ENCODE data around the gene FCRLB.
"Not testable (repeated sequence)": the region's sequence is repeated elsewhere in the genome, so short reads cannot be mapped to it uniquely, and the experiment has no call there.

Gene FCRLB, protein sequence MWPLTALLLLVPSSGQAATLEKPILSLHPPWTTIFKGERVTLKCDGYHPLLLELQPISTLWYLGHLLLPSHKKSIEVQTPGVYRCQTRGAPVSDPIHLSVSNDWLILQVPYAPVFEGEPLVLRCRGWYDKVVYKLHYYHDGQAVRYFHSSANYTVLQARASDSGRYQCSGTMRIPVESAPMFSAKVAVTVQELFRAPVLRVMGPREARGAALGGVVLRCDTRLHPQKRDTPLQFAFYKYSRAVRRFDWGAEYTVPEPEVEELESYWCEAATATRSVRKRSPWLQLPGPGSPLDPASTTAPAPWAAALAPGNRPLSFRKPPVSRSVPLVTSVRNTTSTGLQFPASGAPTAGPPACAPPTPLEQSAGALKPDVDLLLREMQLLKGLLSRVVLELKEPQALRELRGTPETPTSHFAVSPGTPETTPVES

DNA sequence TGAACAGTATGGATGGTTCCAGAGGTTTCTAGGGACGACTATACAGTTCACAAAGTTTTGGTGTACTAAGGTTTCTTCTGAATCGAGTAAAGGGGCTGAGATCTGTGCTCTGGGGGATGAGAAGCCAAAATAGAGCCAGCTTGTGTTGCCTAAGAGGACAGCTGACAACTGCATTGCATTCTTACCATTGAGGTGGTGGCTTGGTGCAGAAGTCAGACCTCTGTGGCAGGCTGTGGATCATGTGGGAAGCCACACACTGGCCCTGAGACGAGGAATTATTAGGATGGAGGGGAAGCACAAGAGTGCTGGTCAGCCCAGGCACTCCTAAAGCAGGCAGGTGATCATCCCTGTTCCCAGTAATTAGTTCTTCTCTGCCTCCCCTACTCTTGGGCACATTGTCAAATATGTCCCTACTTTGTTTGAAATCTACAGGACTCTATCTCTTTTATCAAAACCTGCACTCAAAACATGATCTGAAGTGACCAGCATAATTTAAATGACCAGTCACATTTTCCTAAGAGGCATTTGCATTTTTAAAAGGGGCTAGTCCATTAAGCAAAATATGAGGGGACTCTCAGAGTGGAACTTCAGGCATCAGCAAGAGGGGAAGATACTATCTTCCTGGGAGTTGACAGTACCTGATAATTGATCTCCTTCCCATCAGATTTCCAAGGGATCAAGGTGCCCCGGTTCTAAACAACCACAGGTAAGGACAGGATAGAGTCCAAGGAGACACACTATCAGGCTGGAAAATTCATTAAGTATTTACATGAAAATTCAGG is at the start of gene FCRLB:
TSS of gene FCRLB (plus strand) at position 589 of the 782 bp plus-strand sequence. CDS start 1,129 bp downstream, outside the sequence.
- DNase-seq, result no peak

DNA sequence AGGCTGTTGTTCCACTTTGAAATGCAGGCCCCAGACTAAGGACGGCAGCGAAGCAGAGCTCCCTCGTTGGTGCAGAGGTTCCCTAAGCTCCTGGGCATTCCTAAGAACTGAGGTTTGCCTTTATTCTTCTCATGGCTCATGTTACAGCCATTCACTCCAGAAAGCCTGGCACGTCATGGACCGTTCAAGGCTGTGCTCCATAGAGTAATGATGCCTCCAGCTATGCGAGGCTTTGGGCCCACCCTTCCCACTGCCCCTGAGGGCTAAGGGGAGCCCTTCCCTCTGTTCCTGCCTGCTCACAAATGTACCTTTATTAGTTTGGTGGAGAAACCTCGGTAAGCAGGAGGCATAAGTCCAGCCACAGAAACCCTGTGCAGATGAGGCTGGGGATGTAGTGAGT is 47.9 kb upstream of the FCRLB start:
- DNase-seq, result not testable (repeated sequence)

DNA sequence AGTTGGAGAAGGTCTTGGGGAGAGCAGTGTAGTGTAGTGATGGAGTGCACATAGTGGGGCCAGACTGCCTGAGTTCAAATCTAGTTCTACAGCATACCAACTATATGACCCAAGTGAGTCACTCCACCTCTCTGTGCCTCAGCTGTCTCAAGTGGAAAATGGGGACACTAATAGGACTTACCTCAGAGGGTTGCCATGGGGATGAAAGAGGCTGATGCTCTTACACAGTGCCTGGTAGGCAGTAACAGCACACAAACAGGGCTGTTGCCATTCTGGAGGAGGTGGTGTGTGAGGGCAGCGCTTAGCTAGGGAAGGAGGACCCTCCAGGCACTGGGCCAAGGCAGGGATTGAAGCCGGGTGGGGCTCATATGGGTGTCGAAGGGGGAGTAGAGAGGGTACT is 46.9 kb upstream of the FCRLB start:
- not testable (repeated sequence) for DNase-seq

DNA sequence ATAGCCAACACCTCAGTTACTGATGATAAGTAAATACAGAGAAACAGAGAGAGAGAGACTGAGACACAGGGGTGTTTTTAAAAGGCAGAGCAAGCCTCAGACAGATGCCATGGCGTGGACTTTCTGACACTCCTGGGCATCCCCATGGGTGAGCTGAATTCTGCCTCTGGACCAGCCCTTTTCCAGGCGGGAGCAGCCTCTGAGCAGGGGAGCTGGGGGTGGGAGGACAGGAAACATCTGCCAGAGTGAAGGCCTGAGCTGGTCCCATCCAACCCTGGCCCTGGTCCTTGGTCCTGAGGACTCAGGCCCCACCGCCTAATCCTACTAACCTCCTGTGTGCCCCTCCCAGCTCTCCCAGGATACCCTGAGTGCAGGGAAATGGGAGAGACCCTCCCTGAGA is 46.4 kb upstream of the FCRLB start:
- DNase-seq, result not testable (repeated sequence)

DNA sequence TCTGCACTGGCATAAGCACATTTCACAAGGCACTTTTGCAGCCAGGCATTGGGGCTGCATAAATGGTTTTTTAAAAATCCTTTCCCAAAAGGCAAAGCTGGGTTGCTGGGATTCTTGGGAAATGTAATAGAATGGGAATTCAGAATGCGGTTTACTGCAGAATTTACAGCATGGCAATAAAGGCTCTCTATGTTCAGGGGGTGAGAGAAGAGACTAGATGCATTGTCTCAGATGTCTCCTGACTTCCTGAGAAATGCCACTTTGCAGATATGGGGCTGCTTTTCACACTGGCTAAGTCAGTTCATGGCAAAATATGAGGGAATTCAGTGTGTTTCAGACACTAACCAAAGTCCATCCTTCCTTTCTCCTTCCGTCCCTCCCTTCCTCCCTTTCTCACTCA is 44.9 kb upstream of the FCRLB start:
- DNase-seq, result no peak

DNA sequence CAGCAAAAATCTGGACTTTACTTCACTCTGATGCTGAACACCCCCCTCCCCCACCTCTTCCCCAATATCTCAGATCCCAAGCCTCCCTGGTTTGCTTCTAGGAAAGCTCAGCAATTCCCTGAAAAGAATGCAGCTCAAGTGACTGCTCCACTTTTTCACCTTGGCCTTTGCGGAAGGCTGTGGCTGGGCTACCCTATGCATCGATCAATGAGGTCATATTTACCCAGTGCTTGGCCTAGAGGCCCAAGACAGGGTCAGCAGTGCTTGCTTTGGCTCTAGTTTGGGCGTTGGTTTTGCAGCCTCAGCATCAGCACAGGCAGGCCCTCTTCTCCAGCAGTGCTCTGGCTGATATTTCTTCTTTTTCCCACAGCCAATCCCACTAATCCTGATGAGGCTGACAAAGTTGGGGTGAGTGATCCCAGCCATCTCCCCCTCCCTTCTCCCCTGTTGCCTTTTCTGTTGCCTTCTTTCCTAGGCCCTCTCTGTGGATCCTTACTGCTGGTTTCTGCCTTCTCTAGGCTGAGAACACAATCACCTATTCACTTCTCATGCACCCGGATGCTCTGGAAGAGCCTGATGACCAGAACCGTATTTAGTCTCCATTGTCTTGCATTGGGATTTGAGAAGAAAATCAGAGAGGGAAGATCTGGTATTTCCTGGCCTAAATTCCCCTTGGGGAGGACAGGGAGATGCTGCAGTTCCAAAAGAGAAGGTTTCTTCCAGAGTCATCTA is 44.2 kb upstream of the FCRLB start:
- no peak for DNase-seq

DNA sequence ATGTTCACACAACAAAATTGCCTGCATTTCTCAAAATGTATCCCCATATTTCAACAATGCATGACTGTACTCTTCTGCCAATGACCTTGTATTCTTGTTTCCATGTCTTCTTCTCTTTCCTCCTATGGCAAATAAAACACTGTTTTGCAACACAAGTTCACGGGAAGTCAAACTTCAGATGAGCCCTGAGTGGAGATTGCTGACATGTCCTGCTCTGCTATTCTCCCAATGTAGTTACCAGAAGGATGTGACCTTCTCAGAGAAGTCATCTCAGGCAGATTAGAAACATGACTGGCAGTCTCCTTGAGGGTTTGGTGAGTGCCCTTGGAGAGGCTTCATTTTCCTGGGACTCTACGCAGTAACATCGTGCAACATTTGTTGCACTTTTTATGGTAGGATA is 42.8 kb upstream of the FCRLB start:
- DNase-seq, result no peak

DNA sequence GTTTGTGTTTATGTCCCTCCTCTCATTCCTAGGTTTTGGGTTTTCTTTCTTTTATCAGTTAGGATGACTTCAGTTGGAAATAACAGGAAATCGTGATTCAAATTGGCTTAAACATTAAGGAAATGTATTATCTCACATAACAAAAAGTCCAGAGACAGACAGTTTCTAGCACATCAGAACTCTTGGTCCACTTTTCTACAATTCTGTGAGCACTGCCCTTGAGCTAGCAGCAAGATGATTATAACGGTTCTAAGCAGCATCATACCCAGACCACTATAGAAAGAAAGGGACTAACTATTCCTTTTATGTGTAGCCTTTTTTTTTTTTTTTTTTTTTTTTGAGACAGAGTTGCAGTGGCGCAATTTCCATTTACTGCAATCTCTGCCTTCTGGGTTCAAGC is 39.5 kb upstream of the FCRLB start:
- DNase-seq, result no peak

DNA sequence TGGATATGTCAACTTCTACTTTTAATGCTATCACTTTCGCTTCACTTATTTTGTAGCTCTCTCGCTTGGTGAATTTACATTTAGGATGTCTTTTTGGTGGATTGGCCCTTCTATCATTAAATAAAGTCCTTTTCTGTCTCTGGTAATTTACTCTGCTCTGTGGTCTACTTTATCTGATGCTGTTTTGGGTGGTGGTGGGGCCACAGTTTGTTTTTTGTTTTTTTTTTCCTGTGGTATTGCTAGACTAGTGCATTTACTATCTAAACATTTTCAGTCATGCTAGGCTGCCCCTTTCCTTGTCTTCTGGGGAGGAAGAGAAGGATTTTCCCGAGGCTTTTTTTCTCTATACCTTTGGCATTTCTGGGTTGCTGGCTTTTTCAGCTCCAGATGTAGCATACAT is 32.4 kb upstream of the FCRLB start:
- DNase-seq, result no peak

DNA sequence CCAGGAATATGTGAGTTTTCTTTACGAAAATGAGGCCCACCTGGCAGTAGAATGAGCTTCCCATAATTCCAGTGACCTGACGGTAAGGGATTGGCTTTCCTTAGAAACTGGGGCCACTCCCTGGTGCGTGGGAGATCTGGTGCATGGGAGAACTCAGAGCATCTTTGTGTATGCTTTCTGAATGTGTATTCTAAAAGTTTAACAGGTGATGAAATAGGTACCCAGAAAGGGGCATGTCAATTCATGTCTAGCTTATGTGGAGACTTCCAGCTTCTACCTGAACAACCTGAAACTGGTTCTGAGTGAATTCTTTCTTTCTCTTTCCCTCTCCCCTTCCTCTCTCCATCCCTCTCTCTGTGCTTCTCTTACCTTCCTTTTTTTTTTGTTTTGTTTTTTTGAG is 29.5 kb upstream of the FCRLB start:
- DNase-seq, result no peak

DNA sequence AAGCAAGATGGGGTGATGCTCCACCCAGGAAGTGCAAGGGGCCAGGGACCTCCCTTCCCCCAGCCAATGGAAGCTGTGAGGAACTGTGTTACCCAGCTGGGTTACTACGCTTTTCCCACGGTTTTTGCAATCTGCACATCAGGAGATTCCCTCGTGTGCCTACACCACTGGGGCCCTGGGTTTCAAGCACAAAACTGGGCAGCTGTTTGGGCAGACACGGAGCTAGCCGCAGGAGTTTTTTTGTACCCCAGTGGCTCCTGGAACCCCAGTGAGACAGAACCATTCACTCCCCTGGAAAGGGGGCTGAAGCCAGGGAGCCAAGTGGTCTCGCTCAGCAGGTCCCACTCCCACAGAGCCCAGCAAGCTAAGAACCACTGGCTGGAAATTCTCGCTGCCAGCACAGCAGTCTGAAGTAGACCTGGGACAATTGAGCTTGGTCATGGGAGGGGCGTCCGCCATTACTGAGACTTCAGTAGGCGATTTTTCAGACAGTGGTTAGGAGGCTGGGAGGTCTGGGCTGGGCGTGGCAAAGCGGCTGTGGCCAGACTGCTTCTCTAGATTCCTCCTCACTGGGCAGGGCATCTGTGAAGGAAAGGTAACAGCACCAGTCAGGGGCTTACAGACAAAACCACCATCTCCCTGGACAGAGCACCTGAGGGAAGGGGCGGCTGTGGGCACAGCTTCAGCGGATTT is 28.2 kb upstream of the FCRLB start:
- peak; percentile 4 for DNase-seq

DNA sequence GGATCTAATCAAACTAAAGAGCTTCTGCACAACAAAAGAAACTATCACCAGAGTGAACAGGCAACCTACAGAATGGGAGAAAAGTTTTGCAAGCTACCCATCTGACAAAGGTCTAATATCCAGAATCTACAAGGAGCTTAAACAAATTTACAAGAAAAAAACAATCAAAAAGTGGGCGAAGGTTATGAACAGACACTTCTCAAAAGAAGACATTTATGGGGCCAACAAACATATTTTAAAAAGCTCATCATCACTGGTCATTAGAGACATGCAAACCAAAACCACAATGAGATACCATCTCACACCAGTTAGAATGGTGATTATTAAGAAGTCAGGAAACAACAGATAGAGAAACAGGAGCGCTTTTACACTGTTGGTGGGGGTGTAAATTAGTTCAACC is 23.0 kb upstream of the FCRLB start:
- not testable (repeated sequence) for DNase-seq

DNA sequence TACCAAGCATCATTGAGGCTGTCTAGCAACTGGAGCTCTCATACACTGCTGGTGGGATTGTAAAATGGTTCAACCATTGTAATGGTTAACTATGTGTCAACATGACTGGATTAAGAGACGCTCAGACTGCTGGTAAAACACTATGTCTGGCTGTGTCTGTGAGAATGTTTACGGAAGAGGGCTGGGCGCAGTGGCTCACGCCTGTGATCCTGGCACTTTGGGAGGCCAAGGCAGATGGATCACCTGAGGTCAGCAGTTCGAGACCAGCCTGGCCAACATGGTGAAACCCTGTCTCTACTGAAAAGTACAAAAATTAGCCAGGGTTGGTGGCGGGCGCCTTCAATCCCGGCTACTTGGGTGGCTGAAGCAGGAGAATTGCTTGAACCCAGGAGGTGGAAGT is 19.1 kb upstream of the FCRLB start:
- DNase-seq, result no peak

DNA sequence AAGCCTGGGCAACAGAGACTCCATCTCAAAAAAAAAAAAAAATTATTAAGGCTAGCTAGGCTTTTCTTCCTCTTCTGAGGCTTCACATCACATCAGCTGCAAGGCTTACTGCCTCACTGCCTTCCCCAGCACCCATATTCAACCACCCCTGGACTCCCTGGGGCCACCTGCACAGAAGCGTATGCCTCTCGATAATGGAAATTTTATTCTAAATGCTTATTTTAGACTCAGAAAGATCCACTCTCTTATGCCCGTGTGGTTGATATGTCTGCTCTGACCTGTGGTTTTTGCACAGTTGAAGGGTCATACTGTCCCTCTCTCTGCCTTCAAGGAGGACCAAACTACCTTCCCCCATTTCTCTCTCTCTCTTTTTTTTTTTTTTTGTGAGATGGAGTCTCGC is 15.8 kb upstream of the FCRLB start:
- DNase-seq, result no peak

DNA sequence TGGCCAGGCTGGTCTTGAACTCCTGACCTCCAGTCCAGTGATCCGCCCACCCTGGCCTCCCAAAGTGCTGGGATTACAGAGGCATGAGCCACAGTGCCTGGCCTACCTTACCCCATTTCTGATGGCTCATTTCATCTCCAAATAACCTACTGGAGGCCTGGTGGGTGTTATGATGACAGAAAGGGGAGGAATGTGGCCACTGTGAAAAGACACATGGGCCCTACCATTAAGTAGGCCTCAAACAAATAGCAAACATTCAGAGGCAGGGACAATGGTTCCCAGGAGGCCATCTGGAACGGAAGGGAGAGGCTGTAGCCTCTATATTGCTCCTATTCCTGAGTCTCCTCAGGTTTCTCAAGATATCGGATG is 15.2 kb upstream of the FCRLB start:
- no peak for DNase-seq

DNA sequence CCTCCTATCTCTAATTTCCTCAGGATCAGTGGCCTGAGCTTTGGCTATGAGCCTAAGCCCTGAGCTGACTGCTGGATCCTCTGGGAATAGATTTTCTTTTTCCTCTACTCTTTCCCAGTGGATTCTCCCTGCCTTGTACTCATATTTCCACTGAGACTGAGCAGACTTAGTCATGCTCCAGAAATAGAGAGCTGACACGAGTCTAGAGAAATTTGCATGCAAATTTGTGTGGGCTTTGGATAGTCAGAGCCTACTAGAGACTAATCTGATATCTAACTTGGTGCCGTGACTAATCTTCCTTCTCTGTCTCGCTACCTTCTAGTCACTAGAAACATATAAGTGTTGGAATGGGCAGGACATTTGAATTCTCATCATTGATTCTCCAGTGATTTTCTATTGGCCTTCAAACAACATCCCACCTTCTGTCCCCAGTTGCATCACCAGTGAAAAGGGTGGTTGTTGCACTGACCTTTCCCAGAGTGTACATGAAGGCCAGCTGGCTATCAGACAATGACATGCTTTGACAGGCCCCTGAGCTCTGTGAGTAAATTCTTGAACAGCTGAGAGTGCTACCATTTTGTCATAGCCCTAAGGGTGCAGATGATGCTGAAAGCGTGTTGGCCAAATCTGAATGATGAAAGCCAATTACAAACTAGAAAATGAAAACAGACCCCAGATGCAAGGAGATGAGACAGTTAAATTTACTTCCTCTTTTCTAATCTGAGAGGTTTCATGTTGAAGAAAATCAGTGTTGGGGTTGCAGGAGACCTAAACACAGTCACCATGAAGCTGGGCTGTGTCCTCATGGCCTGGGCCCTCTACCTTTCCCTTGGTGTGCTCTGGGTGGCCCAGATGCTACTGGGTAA is 14.6 kb upstream of the FCRLB start, which contains the start of gene FCRLA:
TSS of gene FCRLA (plus strand) at position 748 of the 866 bp plus-strand sequence. CDS start at position 784, 36 bp downstream.
- no peak for DNase-seq

DNA sequence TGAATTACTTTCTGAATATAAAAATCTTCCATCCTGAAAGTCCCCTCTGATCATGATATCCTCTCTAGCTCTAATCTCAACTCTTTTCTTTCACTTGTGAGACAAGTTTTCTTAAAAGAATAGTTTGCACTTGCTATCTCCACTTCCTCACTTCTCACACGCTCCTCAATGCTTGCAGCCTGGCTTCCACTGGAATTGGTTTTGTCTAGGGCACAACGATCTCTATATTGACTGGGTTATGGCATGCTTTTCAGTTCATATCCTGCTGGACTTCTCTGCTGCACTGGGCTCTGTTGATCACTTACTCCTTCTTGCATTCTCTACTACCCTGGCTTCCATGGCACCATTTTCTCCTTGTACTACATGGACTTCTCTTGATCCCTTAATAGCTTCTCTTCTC is 13.8 kb upstream of the FCRLB start:
- no peak for DNase-seq

DNA sequence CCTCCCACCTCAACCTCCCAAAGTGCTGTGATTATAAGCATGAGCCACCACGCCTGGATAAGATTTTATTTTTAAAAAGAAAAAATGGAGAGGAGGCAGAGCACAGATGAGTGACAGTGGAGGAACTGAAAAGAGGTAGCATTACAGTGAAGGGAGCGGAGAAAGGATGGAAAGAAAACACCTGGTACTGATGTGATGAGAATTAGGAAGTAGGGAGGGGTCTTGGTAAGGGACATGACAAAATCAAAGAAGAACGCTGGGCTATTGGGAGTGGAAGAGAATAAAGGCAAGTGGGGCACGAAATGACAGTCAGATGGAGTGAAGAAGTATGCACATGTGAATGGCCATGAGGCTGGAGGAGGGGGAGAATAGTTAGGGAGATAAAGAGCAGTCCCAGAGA is 12.0 kb upstream of the FCRLB start:
- DNase-seq, result no peak

DNA sequence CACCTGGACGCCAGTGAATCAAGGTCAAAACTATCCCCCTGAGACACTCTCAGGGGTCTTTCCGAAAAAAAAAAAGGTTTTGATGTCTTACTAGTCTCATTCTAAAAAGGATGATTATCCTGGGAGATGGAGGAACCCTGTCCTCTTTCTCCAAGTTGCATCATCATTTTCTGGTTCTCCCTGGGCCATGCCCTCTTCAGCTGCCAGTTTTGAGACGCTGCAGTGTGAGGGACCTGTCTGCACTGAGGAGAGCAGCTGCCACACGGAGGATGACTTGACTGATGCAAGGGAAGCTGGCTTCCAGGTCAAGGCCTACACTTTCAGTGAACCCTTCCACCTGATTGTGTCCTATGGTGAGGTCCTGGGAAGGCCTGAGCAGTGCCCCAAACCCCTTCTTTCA is 10.8 kb upstream of the FCRLB start:
- DNase-seq, result no peak

DNA sequence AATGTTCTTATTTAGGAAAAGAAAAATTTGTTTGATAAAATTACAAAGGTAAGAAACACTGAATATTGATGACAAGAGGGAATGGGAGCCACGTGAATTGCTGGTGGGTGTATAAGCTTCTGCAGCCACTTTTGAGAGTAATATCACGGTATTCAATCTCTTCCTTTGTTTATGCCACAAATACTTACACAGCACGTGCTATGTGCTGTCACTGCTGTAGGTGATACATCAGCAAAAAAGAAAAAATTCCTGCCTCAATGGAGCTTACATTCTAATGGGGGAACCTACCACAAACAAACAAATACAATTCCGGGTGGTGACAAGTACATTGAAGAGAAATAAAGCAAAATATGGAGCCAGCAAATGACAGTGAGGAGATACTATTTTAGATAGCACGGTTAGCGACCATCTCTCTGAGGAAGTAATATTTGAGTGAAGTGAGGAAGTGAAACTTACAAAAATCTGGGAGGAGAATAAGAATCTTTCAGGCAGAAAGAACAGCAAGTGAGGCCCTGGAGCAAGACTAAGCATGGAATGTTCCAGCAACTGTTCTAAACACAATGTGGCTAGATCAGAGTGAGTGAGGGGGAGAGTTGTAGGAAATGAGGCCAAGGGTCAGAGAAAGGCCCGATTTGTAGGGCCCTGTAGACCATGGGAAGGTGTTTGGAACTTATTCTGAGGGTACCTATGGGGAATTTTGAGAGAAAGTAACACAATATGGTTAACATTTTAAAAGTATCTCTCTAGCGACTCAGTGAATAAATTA is 2.6 kb upstream of the FCRLB start:
- no peak for DNase-seq

DNA sequence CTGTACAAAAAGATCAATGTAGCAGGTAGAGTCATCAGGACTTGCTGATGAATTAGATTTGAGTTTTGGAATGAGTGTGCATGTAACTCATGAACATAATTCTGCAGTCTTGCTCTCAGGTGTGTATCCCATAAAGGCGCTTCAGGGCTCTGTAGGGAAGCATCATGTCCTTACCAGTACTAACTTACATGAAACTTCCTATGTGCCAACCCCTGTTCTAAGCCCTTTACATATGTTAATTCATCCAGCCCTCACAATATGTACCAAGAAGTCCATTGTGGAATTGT is 2.1 kb upstream of the FCRLB start:
- DNase-seq, result no peak
